ENCODE measurements around the gene SLC38A10. TPM values are rescaled to one million over a fixed set of nuclear protein-coding genes. Genes with fewer than 3 reads are reported as not detected.

SLC38A10 gene
- total and polyA plus RNA-seq, 10 of the 15 experiments (the other 5 are each of a cell fraction or from before 2014, with no cell fraction given), result 0.52 to 67.9 (median 22.1) TPM

GRCh38 chr17:81302324-81302723, 7.2 kb upstream of the SLC38A10 start:
- intact Hi-C loops (cut with micrococcal nuclease; ENCODE audit: unreplicated experiment), result no loop called here
- RAD21 ChIA-PET (ENCODE audit: unreplicated experiment), result no interaction called here
- DNase-seq (ENCODE audit: low read depth, low spot score) (no peak), FAIRE-seq (no peak), ATAC-seq (no peak)
- no peak for TF ChIP-seq CBX5 (IDR thresholded peaks at IDR 0.05; ENCODE audit: low read depth)
- no peak for TF ChIP-seq E2F4 (IDR thresholded peaks at IDR 0.05; ENCODE audit: low read depth, low read length)
- TF ChIP-seq NFXL1 (IDR thresholded peaks at IDR 0.05; ENCODE audit: borderline replicate concordance), result no peak
- no peak for TF ChIP-seq PAX8 (IDR thresholded peaks at IDR 0.05)
- TF ChIP-seq FOS (IDR thresholded peaks at IDR 0.05; ENCODE audit: borderline replicate concordance, extremely low read depth, insufficient read length), result no peak
- no peak for TF ChIP-seq JUND (IDR thresholded peaks at IDR 0.05; ENCODE audit: low read depth, low read length)
- TF ChIP-seq ZNF207 (IDR thresholded peaks at IDR 0.05; ENCODE audit: borderline replicate concordance), result no peak
- no peak for TF ChIP-seq ELK1 (IDR thresholded peaks at IDR 0.05; ENCODE audit: low read depth, low read length)
- no peak for TF ChIP-seq ZNF687 (IDR thresholded peaks at IDR 0.05)
- no peak for TF ChIP-seq CEBPZ (IDR thresholded peaks at IDR 0.05; ENCODE audit: low read depth, low read length)
- no peak for TF ChIP-seq ATF7 (IDR thresholded peaks at IDR 0.05; ENCODE audit: low read depth)
- TF ChIP-seq MTA2 (IDR thresholded peaks at IDR 0.05; ENCODE audit: low read depth), result no peak
- no peak overlapping the region for H2AFZ ChIP-seq (ENCODE audit: control insufficient read depth, low read depth, low read length)
- in situ Hi-C loops (cut with MboI), result no loop called here
- H3K27me3 ChIP-seq (replicated peaks in 1 of 2; ENCODE audit: control insufficient read depth in 2 of 2, insufficient read depth in 2 of 2, low read length in 1 of 2), result no peaks in the 10 kb centered on the region; a peak in 1 of 4 replicates
- 18% methylated on average over 10 of the region's 10 CpGs for WGBS (ENCODE audit: insufficient coverage, insufficient replicate concordance, low lambda C conversion rate, missing lambda C conversion rate)
- POLR2A ChIA-PET, result no interaction called here
- no peaks in the 10 kb centered on the region for H3K79me2 ChIP-seq (ENCODE audit: control insufficient read depth, insufficient read depth, low read length)
- H3K9ac ChIP-seq (ENCODE audit: control insufficient read depth, insufficient read depth, low read length), result no peak overlapping the region
- no peaks in the 10 kb centered on the region for H3K9me3 ChIP-seq (replicated peaks; ENCODE audit: control insufficient read depth, insufficient read depth, low read length)
- no peaks in the 10 kb centered on the region for H3K4me1 ChIP-seq (ENCODE audit: control insufficient read depth, insufficient read depth, low read length)
- SMC1A ChIA-PET (ENCODE audit: uncharacterized antibody, unreplicated experiment), result no interaction called here
- H3K36me3 ChIP-seq (ENCODE audit: control insufficient read depth in 2 of 2, insufficient read depth in 2 of 2, low read length in 1 of 2), result no peaks in the 10 kb centered on the region
- H4K20me1 ChIP-seq (ENCODE audit: control insufficient read depth, insufficient read depth), result no peaks in the 10 kb centered on the region
- H3K4me2 ChIP-seq (ENCODE audit: control insufficient read depth, insufficient read depth), result no peak overlapping the region
- CTCF ChIA-PET, result interaction anchor here (0.6 to 1.3 kb wide), 2 partner anchors 10 to 157 kb away, joined by 3 read pairs; no protein-coding TSS in a partner anchor
- H3K27ac ChIP-seq (ENCODE audit: control insufficient read depth, insufficient read depth), result no peak overlapping the region
- no TSS peak for BruUV-seq (replicated peaks)
- H3K4me3 ChIP-seq, result no peak overlapping the region
